NCI-H1930 (cell line): ENCODE measurements around the gene ANKRD50.

Source experiments
- DNase-seq, 2 experiments: peaks; one replicate each; lab custom pipeline; 2025; lab: John Stamatoyannopoulos, UW

The ANKRD50 gene

GRCh38 chr4:124712372-124713184 is at the start of gene ANKRD50:
ANKRD50 (minus strand) TSS chr4:124712732; CDS start chr4:124710511, 2,221 bp downstream.
- peak; percentile 82 to 83 for DNase-seq

- DNase-seq = no peak
These were observed 44.6 kb upstream of the ANKRD50 start for GRCh38 chr4:124757126-124757525.

GRCh38 chr4:124754681-124755080 is 42.1 kb upstream of the ANKRD50 start:
- DNase-seq = no peak

GRCh38 chr4:124753941-124754581 is 41.5 kb upstream of the ANKRD50 start:
- DNase-seq = peak in 1 of 2 experiments; percentile 16

GRCh38 chr4:124749421-124749820 is 36.9 kb upstream of the ANKRD50 start:
- no peak for DNase-seq

GRCh38 chr4:124748965-124749364 is 36.4 kb upstream of the ANKRD50 start:
- DNase-seq = no peak

GRCh38 chr4:124745985-124746801 is 33.7 kb upstream of the ANKRD50 start:
- no peak for DNase-seq

GRCh38 chr4:124743711-124744110 is 31.2 kb upstream of the ANKRD50 start:
- DNase-seq = no peak

GRCh38 chr4:124740501-124740900 is 28.0 kb upstream of the ANKRD50 start:
- no peak for DNase-seq

- no peak for DNase-seq
These were observed 26.5 kb upstream of the ANKRD50 start for GRCh38 chr4:124738994-124739393.

GRCh38 chr4:124737619-124738018 is 25.1 kb upstream of the ANKRD50 start:
- no peak for DNase-seq

- DNase-seq = no peak
These were observed 24.0 kb upstream of the ANKRD50 start for GRCh38 chr4:124736526-124736925.

- no peak for DNase-seq
These were observed 14.9 kb upstream of the ANKRD50 start for GRCh38 chr4:124727331-124727890.

- DNase-seq = no peak
These were observed 13.7 kb upstream of the ANKRD50 start for GRCh38 chr4:124726269-124726668.

GRCh38 chr4:124722071-124722470 is 9.5 kb upstream of the ANKRD50 start:
- no peak for DNase-seq

- DNase-seq = no peak
These were observed 4.6 kb upstream of the ANKRD50 start for GRCh38 chr4:124717101-124717500.

GRCh38 chr4:124713185-124713592 is 657 bp upstream of the ANKRD50 start:
- DNase-seq = peak; percentile 71 to 73

- DNase-seq = peak; percentile 12 to 54
These were observed 811 bp downstream of the ANKRD50 start for GRCh38 chr4:124711471-124712371.

GRCh38 chr4:124710911-124711310 is 1.6 kb downstream of the ANKRD50 start:
- DNase-seq = no peak

- DNase-seq = no peak
These were observed 2.4 kb downstream of the ANKRD50 start for GRCh38 chr4:124710015-124710741.
